Raji (cell line): Measurements from ENCODE around the gene MTURN.

ENCODE experiments used
- POLR2A ChIP-seq: IDR thresholded peaks from 2 replicates; pipeline ENCODE4 v1.6.1; 2011; ENCODE audit warnings: low read depth, low read length, control low read depth; ENCODE audit not compliant: insufficient read depth

The MTURN gene

GRCh38 chr7:30148426-30148825 is 13.6 kb downstream of the MTURN start:
- TF ChIP-seq POLR2A = no peak

- no peak for TF ChIP-seq POLR2A
Measured at GRCh38 chr7:30148951-30149459, 14.2 kb downstream of the MTURN start.

GRCh38 chr7:30149640-30150272 is 15.0 kb downstream of the MTURN start:
- no peak for TF ChIP-seq POLR2A

GRCh38 chr7:30150711-30151110 is 15.9 kb downstream of the MTURN start:
- TF ChIP-seq POLR2A = no peak

- TF ChIP-seq POLR2A = no peak
Measured at GRCh38 chr7:30154111-30154587, 19.4 kb downstream of the MTURN start.

- no peak for TF ChIP-seq POLR2A
Measured at GRCh38 chr7:30155481-30155880, 20.7 kb downstream of the MTURN start.

- no peak for TF ChIP-seq POLR2A
Measured at GRCh38 chr7:30157204-30157603, 22.4 kb downstream of the MTURN start.

GRCh38 chr7:30159163-30159562 is 24.4 kb downstream of the MTURN start:
- TF ChIP-seq POLR2A = no peak

GRCh38 chr7:30159698-30160143 is 24.9 kb downstream of the MTURN start:
- no peak for TF ChIP-seq POLR2A

GRCh38 chr7:30160329-30160728 is 25.5 kb downstream of the MTURN start:
- TF ChIP-seq POLR2A = no peak

- TF ChIP-seq POLR2A = no peak
Measured at GRCh38 chr7:30162133-30162532, 27.3 kb downstream of the MTURN start.

GRCh38 chr7:30162622-30163124 is 27.9 kb downstream of the MTURN start:
- TF ChIP-seq POLR2A = no peak

- no peak for TF ChIP-seq POLR2A
Measured at GRCh38 chr7:30163231-30163894, 28.6 kb downstream of the MTURN start.

- TF ChIP-seq POLR2A = no peak
Measured at GRCh38 chr7:30164567-30164966, 29.8 kb downstream of the MTURN start.

- TF ChIP-seq POLR2A = no peak
Measured at GRCh38 chr7:30165590-30165989, 30.8 kb downstream of the MTURN start.

- TF ChIP-seq POLR2A = no peak
Measured at GRCh38 chr7:30166155-30166840, 31.5 kb downstream of the MTURN start.

- TF ChIP-seq POLR2A = no peak
Measured at GRCh38 chr7:30166841-30167235, 32.1 kb downstream of the MTURN start.
